Stimulated activated CD4-positive, alpha-beta T cell treated with anti-CD3 and anti-CD28 coated beads, Interleukin-4, amount 100 ng/mL, for 4 hours (primary cell): Measurements from ENCODE around the gene UTS2R.
"Not testable (repeated sequence)": the region's sequence is repeated elsewhere in the genome, so short reads cannot be mapped to it uniquely, and the experiment has no call there.

ENCODE experiments used
- DNase-seq, 2 experiments: peaks; one replicate each; pipeline ENCODE4 v3.0.0-alpha.2; 2020

Gene UTS2R

GRCh38 chr17:82355770-82356427 is 15.7 kb upstream of the UTS2R start:
- no peak for DNase-seq

DNA sequence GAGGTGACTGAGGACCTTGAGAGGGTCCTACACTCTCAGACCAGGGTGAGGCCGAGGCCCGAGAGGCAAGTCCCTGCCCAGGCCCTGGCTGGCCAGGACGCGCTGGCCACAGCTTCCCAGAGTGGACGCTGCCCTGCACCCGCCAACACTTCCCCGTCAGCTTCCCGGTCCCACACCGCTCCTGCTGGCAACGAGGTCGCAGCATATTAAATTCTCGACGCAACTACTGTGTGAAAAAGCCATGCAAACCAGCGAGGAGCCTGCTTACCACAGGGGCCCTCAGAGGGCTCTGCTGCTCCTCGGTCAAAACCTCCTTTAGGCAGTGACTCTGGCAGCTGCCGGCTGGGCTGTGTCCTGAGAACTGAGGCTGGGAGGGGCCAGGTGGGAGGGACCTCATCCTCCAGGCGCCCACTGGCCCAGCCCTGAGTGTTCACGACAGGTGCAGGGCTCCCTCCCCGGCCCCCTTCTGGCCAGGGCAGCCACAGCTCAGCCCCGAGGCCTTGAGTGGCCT is 14.7 kb upstream of the UTS2R start:
- DNase-seq, result no peak

GRCh38 chr17:82357394-82357793 is 14.2 kb upstream of the UTS2R start:
- no peak for DNase-seq

DNA sequence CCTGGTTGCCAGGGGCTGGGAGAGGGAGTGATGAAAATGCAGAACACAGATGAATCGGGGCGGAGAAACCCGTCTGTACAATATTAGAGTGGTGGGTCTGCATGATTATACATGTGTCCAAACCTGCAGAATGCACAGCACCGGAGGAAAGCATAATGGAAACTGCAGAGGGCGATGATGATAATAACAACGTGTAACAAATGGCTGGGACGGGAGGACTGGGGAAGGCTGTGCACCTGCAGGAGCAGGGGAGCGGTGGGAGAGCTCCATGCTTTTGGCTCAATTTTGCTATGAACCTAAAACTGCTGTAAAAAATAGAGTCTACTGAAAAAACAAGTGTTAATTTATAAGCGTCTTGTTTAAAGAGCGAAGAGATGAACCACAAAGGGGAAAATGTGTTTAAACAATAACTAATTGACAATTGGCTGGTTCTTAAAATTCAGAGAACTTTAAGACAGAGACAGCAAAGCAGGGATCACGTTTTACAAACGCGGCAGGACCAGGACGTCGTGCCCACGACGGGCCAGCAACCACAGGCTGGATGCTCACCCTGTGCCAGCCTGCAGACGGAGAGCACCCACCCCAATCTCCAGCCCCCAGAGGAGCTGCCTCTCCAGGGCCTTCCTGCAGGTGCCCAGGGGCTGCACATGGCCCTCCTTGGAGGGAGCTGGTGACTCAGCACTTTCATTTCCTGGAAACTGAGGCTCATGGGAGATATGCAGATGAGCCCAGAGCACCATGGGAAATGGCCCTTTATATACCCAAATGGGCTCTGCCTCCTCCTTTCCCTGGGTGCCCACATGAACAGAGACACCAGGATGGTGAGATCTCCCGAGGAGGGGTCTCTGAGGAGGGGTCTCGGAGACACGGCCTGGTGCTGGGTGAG is 12.9 kb upstream of the UTS2R start, which contains the start of gene TEX19:
Gene TEX19 (plus strand): TSS at position 783 of the 886 bp plus-strand sequence. CDS start 2,904 bp downstream, outside the sequence.
- DNase-seq, result peak in 1 of 2 experiments; percentile 35

DNA sequence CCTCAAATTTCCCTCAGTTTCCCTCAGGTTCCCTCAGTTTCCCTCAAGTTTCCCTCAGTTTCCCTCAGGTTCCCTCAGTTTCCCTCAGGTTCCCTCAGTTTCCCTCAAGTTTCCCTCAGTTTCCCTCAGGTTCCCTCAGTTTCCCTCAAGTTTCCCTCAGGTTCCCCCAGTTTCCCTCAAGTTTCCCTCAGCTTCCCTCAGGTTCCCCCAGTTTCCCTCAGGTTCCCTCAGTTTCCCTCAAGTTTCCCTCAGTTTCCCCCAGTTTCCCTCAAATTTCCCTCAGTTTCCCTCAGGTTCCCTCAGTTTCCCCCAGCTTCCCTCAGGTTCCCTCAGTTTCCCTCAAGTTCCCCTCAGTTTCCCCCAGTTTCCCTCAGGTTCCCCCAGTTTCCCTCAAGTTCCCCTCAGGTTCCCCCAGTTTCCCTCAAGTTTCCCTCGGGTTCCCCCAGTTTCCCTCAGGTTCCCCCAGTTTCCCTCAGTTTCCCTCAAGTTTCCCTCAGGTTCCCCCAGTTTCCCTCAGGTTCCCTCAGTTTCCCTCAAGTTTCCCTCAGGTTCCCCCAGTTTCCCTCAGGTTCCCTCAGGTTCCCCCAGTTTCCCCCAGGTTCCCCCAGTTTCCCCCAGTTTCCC is 12.0 kb upstream of the UTS2R start:
- not testable (repeated sequence) for DNase-seq

DNA sequence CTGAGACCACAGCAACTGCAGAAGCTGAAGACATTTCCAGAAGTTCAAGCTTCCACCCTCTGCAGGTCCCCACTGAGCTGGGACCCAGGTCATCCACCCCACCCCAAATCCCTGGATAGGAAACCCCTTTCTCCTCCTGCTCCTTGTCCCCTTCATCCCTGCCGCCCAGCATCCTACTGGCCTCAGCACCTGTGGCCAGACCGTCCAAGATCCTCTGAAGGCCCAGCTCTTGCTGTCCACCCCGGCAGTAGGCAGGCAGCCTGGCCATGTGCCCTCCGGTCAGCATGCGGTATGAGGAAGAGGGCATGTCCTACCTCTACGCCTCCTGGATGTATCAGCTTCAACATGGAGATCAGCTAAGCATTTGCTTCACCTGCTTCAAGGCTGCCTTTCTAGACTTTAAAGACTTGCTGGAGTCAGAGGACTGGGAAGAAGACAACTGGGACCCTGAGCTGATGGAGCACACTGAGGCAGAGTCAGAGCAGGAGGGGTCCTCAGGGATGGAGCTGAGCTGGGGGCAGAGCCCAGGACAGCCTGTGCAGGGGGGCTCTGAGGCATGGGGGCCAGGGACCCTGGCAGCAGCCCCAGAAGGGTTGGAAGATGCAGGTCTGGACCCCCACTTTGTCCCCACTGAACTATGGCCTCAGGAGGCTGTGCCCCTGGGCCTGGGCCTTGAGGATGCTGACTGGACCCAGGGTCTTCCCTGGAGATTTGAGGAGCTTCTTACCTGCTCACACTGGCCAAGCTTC is 9.5 kb upstream of the UTS2R start:
- DNase-seq, result no peak

- DNase-seq, result no peak
Observed at GRCh38 chr17:82365606-82366295, 5.8 kb upstream of the UTS2R start.

DNA sequence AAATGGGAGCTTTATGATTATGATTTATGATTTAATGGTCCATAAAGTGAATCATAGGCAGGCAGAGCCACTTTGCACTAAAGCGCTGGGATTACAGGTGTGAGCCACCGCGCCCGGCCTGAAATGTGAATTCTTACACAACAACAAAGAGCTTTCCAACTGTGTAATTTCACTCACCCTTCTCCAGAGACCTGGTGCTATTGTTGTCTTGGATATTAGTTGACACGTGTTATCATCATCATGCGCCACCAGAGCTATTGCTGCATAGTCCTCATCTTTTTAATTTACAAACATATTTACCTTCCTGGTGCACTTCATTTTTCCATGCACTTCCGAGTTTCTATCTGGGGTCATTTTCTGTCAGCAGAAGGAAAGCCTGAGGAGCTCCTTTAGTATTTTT is 4.8 kb upstream of the UTS2R start:
- no peak for DNase-seq

DNA sequence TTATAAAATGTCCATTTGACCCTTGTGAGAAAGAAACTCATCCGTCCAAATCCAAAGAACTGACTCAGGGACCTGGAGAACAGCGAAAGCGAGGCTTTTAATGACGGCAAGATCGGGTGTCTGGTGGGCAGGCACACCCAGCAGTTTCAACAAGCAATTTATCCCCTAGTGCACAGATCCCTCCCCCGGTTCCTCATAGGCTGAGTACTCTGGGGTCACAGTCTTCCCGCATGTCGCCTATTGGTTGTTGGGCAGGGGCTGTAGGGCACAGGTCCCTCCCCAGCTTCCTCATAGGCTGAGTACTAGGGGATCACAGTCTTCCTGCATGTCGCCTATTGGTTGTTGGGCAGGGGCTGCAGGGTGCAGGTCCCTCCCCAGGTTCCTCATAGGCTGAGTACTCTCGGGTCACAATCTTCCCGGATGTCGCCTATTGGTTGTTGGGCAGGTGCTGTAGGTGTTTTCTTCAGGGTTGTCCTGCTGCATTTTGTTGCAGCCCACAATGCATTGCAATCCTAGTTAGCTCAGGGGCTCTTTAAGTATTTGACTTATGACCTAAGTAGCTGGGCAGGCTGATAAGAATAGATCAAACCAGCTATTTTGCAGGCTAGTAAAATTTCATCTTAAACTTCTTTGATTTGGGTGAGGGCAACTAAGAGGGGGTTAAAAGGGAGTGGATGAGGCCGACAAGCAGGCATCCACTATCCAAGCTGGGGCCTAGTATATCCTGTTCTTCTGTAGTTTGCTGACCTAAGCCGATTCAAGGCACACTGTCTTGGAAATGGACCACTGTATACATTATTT is 3.6 kb upstream of the UTS2R start:
- no peak for DNase-seq

GRCh38 chr17:82369211-82369610 is 2.4 kb upstream of the UTS2R start:
- no peak for DNase-seq

GRCh38 chr17:82370471-82371332 is 863 bp upstream of the UTS2R start:
- peak; percentile 35 to 52 for DNase-seq

GRCh38 chr17:82372249-82373071 is 895 bp downstream of the UTS2R start:
- DNase-seq, result no peak

DNA sequence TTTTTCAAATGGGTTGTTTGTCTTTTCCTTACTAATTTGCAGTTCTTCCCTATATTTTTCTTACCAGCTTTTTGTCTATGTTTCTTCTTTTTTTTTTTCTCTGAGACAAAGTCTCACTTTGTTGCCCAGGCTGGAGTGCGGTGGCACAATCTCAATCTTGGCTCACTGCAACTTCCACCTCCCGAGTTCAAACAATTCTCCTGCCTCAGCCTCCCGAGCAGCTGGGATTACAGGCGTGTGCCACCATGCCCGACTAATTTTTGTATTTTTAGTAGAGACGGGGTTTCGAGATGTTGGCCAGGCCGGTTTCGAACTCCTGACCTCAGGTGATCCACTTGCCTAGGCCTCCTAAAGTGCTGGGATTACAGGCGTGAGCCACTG is 1.5 kb downstream of the UTS2R start:
- DNase-seq, result not testable (repeated sequence)

DNA sequence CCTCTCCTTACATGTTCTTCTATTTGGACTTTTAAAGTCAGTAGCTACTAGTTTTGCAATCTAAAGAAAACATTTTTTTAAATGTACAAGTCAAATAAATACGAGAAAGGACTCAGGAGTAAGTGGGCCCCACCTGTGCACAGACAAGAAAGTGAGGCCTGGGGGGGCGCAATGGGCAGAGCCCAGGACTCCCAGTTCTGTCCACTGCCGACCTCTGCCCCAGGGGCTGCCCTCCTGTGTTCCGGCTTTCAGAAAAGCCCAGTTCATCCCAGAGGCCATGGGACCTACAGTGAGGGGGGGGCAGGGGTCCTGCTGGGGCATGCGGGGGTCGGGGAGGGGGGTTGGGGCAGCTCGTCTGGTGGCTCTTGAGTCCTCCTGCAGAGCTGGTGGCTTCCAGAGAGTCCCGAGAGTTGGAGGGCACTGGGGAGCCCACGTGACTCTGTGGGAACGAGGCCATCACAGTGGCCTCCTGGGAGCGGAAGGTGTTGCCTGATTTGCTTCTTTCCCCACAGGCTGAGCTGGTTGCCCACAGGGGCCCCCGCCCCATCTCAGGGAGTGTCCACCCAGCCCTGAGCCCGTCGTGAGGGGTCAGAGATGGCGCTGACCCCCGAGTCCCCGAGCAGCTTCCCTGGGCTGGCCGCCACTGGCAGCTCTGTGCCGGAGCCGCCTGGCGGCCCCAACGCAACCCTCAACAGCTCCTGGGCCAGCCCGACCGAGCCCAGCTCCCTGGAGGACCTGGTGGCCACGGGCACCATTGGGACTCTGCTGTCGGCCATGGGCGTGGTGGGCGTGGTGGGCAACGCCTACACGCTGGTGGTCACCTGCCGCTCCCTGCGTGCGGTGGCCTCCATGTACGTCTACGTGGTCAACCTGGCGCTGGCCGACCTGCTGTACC is 2.4 kb downstream of the UTS2R start:
- no peak for DNase-seq

DNA sequence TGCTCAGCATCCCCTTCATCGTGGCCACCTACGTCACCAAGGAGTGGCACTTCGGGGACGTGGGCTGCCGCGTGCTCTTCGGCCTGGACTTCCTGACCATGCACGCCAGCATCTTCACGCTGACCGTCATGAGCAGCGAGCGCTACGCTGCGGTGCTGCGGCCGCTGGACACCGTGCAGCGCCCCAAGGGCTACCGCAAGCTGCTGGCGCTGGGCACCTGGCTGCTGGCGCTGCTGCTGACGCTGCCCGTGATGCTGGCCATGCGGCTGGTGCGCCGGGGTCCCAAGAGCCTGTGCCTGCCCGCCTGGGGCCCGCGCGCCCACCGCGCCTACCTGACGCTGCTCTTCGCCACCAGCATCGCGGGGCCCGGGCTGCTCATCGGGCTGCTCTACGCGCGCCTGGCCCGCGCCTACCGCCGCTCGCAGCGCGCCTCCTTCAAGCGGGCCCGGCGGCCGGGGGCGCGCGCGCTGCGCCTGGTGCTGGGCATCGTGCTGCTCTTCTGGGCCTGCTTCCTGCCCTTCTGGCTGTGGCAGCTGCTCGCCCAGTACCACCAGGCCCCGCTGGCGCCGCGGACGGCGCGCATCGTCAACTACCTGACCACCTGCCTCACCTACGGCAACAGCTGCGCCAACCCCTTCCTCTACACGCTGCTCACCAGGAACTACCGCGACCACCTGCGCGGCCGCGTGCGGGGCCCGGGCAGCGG is 3.2 kb downstream of the UTS2R start:
- DNase-seq, result no peak

- no peak for DNase-seq
Observed at GRCh38 chr17:82375359-82376041, 3.9 kb downstream of the UTS2R start.
